Glomerular visceral epithelial cell (primary cell): ENCODE data around the gene CDKN2C.
"Not testable (repeated sequence)": the region's sequence is repeated elsewhere in the genome, so short reads cannot be mapped to it uniquely, and the experiment has no call there.

Experiments used
- DNase-seq: peaks from one replicate; pipeline ENCODE4 v3.0.0-alpha.2; 2016; ENCODE audit errors: extremely low spot score

CDKN2C gene

GRCh38 chr1:50979937-50980336 is 9.9 kb downstream of the CDKN2C start:
- DNase-seq: no peak

DNA sequence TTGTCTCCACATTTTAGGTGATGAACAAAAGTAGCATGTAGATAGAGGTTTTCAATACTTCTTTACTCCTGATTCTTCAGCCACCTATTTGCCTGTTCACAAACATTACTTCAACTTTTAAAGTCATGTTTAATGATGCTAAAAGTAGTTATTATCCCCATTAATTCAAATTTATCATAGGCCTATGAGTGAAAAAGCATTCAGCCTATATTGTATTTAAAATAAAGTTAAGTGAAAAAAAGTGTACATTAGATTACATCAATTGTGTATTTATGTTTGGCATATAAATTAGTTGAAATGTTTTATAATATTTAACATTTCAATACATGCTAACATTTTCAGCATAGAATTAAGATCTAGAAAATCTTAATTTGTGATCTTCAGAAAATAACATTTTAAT is 10.5 kb downstream of the CDKN2C start:
- no peak for DNase-seq

- no peak for DNase-seq
Measured at GRCh38 chr1:50981741-50982140, 11.7 kb downstream of the CDKN2C start.

DNA sequence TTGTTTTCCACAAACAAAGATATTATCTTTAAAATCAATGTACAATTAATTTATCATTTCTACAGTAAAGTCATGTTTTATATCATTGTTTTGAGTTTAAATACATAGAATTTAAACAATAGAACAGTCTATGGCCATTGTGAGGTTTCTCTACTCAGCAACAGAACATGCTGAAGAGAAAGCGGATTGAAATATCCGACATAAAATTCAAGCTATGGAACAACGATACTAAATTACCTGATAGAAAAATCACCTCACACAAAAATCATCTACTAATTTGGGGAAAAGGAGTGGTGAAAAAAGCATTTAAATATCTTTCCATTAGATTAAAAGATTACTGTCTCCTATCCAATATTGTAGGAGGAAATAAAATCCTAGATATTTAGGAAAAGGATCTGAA is 12.6 kb downstream of the CDKN2C start:
- DNase-seq: no peak

DNA sequence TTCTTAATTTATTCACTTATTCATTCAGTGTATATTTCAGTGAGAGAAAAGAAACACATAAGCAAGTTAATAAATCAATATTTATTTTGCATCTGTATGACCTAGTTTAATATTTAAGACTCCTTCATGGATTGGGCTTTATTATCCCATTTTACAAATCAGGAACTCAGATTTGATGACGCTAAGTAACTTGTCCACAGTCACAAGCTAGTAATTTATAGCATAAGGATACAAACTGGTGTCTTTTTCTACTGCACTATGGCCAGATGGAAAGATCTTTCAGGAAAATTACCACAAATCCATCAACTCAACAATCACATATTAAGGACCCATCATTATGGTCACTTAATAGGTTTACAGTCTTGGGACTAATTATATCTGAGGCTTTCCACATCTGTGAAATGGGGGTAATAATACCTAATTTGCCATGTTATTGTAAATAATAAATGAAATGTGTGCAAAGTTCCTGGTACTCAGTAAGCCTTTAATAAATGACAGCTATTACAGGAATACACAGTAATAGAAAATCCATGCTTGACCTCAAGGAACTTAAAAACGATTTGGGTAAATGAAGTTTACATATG is 13.3 kb downstream of the CDKN2C start:
- no peak for DNase-seq

DNA sequence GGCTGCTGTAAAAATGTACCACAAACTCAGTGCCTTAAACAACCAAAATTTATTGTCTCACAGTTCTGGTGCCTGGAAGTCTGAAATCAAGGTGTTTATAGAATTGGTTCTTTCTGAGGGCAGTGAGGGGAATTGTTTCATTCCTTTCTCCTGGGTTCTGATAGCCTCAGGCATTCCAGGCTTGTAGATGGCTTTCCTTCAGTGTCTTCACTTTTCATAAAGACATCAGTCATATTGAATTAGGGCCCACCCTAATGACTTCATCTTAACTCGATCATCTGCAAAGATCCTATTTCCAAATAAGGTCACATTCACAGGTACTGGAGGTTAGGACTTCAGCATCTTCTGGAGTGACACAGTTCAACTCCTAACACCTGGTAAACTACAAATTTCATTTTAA is 15.0 kb downstream of the CDKN2C start:
- DNase-seq: no peak

DNA sequence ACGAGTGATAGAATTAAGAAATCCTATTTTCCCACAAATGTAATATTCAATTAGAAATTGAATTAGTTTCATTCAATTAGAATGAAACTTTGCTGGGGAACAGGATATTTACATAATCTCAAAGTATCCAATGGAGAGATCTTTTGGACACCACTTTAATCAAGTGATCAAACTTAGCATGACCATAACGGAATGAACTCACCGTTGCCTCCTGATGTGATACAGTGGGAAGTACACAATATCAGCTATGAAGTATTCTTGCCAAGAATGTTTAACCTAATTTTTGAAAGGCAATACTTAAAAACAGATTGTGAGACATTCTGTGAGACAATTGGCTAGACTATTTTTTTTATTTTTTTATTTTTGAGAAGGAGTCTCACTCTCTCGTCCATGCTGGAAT is 16.6 kb downstream of the CDKN2C start:
- DNase-seq: no peak

DNA sequence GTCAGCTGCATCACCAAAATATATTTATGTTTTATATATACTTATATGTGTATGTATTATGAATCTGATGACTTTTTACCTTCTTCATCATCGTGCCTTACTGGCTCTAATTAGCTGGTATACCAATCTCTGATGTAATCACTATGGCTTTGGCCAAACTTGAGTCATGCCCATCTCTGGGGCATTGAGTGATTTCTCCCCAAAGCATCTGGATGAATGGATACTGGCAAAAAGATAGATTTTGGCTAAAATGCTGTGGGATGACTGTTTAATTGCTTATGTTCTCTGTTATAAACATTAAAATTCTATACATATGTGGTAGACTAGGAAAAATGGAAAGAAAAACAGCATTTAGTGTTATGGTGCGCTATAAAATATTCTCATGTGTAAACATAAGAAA is 19.6 kb downstream of the CDKN2C start:
- no peak for DNase-seq

GRCh38 chr1:50992532-50993318 is 22.7 kb downstream of the CDKN2C start:
- no peak for DNase-seq

DNA sequence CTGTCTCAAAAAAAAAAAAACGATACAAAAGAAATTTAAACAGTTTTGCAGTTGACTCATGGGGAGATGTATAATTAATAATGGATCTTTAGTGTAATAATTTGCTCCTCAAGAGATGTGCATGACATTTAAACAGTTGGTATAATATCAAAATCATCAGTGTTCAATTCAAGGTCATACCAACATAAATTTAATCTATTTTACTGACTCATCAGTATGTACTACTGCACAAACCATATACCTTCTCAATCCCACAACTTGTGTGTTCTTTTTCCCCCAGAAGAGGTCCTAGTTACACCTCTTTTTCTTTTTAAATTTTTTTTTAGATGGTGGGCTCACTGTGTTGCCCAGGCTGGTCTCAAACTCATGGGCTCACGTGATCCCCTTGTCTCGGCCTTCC is 23.6 kb downstream of the CDKN2C start:
- DNase-seq: no peak

- no peak for DNase-seq
Measured at GRCh38 chr1:50994997-50995396, 25.0 kb downstream of the CDKN2C start.

- DNase-seq: no peak
Measured at GRCh38 chr1:50995651-50996050, 25.6 kb downstream of the CDKN2C start.

DNA sequence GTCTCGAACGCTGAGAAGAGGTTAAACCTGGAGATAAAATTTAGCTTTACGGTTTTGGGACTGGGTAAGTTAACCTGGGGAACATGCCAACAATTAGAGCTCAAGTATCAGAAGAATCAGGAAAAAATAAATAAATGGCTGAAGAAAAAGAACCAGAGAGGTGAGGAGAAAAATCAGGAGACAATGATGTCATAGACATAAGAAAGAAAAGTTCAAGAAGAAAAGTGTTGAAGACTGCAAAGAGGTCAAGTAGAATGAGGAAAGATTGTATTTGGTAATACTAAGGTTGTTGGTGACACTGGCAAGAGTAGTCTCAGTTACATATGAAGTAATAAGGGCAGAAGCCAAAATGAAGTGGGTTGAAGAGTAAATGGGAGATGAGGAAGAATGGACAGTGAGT is 26.0 kb downstream of the CDKN2C start:
- no peak for DNase-seq

DNA sequence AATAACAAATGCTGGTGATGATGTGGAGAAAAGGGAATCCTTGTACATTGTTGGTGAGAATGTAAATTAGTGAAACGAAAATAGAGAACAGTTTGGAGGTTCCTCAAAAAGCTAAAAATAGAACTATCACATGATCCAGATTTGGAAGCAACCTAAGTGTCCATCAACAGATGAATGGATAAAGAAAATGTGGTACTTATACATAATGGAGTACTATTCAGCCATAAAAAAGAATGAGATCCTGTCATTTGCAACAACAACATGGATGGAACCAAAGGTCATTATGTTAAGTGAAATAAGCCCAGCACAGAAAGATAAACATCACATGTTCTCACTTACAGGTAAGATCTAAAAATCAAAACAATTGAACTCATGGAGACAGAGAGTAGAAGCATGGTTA is 29.3 kb downstream of the CDKN2C start:
- not testable (repeated sequence) for DNase-seq

- no peak for DNase-seq
Measured at GRCh38 chr1:51000160-51000559, 30.1 kb downstream of the CDKN2C start.

GRCh38 chr1:51000651-51001050 is 30.6 kb downstream of the CDKN2C start:
- no peak for DNase-seq

DNA sequence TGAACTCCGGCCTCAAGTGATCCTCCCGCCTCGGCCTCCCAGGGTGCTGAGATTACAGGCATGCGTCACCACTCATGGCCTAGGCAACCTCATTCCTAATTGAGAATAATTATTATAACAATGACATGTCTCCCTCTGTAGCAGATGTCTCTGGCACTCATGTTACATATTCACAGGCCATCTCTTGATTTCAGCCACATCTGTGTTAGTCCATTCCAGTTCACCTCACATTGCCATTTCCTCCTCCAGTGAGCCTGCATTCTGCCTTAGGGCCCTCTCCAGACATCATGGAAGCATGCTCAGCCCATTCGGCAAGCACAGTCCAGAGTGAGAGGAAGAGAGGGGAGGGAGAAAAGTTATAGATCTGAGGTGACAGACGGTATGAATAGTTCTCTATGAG is 32.5 kb downstream of the CDKN2C start:
- no peak for DNase-seq

DNA sequence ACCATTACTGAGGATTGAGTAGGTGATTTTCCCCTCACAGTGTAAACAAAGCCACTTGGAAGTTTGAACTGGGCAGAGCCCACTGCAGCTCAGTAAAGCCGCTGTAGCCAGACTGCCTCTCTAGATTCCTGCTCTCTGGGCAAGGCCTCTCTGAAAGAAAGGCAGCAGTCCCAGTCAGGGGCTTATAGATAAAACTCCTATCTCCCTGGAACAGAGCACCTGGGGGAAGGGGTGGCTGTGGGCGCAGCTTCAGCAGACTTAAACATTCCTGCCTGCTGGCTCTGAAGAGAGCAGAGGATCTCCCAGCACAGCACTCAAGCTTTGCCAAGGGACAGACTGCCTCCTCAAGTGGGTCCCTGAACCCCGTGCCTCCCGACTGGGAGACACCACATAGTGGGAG is 35.5 kb downstream of the CDKN2C start:
- DNase-seq: not testable (repeated sequence)

- no peak for DNase-seq
Measured at GRCh38 chr1:51009381-51009780, 39.3 kb downstream of the CDKN2C start.

DNA sequence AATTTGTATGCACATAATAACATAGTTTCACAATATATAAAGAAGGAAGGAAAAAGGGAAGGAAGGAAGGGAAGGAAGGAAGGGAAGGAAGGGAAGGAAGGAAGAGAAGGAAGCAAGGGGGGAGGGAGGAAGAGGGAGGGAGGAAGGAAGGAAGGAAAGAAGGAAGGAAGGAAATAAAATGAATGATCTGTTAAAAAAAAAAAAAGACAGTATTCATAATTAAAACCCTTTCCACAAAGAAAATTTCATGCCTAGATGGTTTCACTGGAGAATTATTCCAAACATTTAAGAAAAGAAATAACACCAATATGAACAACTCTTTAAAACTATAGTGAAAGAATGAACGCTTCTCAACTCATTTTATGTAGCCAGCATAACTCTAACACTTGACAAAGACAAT is 44.8 kb downstream of the CDKN2C start:
- DNase-seq: no peak

GRCh38 chr1:51019811-51020210 is 49.8 kb downstream of the CDKN2C start:
- no peak for DNase-seq
